Colonic mucosa (tissue), 4 donors: ENCODE data around the gene AREL1. TPM values are rescaled to one million over a fixed set of nuclear protein-coding genes. Genes with fewer than 3 reads are reported as not detected.

Source experiments
- DNase-seq: peaks from one replicate; pipeline ENCODE4 v3.0.0-alpha.2; 2020
- H3K27ac ChIP-seq: fragments of 200-600 bp; one replicate; pipeline ENCODE4 v1.8.0; 2021
- H3K27me3 ChIP-seq: fragments of 200-600 bp; one replicate; pipeline ENCODE4 v1.8.0; 2021
- H3K36me3 ChIP-seq: fragments of 200-600 bp; one replicate; pipeline ENCODE4 v1.8.0; 2021
- H3K4me1 ChIP-seq: fragments of 200-600 bp; one replicate; pipeline ENCODE4 v1.8.0; 2021; ENCODE audit warnings: mild to moderate bottlenecking
- H3K4me3 ChIP-seq: fragments of 200-600 bp; one replicate; pipeline ENCODE4 v1.8.0; 2021
- H3K9ac ChIP-seq, 2 donors: one replicate each; pipeline ENCODE4 v1.7.0; 2013; ENCODE audit warnings: control low read depth in 2 of 2, low read depth in 2 of 2, low read length in 2 of 2
- H3K9me3 ChIP-seq: fragments of 200-600 bp; one replicate; pipeline ENCODE4 v1.8.0; 2021
- CTCF ChIP-seq: fragments of 200-600 bp; IDR thresholded peaks from one replicate; pipeline ENCODE4 v1.8.0; 2022; ENCODE audit warnings: antibody characterized with exemption, mild to moderate bottlenecking
- intact Hi-C: fragments of 100-400 bp; cut with DNase I; formaldehyde crosslinking; loops from one replicate; pipeline ENCODE4 v1.14.1; 2022
- total RNA-seq, 2 donors: library from RNA; stranded (reverse); fragmentation: NEBNext Ultra II Directional in 1 of 2; extraction: Animal tissue kit (Norgen Biotek cat#: 25700) in 1 of 2; gene quantifications; one replicate each; pipeline ENCODE4 v1.2.1, GENCODE V29; 2021
- donor health status: healthy.
- donor health status: DM: no; HTN: no; CAD: no.
- donor health status: DM: no; HTN: no; CAD: no.

The AREL1 gene
- total RNA-seq, 2 donors from 2014 or later = 37.2 to 37.5 TPM

GRCh38 chr14:74669256-74669655 lies 43.6 kb downstream of the AREL1 start:
- Histone ChIP-seq H3K9ac (no peak overlapping the region), H3K36me3 (no peaks in the 10 kb centered on the region)
- intact Hi-C loops = no loop called here

GRCh38 chr14:74667758-74668157 lies 45.1 kb downstream of the AREL1 start:
- DNase-seq = no peak
- no peak overlapping the region for H3K4me3 ChIP-seq
- intact Hi-C loops = no loop called here
- H3K9me3 ChIP-seq = no peaks in the 10 kb centered on the region
- TF ChIP-seq CTCF = no peak
- H3K9ac ChIP-seq = no peak overlapping the region
- no peaks in the 10 kb centered on the region for H3K4me1 ChIP-seq
- H3K36me3 ChIP-seq = peaks cover 5% of the 10 kb centered on the region
- H3K27me3 ChIP-seq = no peaks in the 10 kb centered on the region
- H3K27ac ChIP-seq = no peak overlapping the region

More at GRCh38 chr14:74669256-74669655, 43.6 kb downstream of the AREL1 start:
- Histone ChIP-seq H3K9me3 (no peaks in the 10 kb centered on the region), H3K27me3 (no peaks in the 10 kb centered on the region), H3K4me3 (no peak overlapping the region), H3K4me1 (no peaks in the 10 kb centered on the region), H3K27ac (no peak overlapping the region)
- DNase-seq = no peak
- no peak for TF ChIP-seq CTCF

- no peaks in the 10 kb centered on the region for H3K4me1 ChIP-seq
- intact Hi-C loops = no loop called here
- no peak for TF ChIP-seq CTCF
- H3K9me3 ChIP-seq = no peaks in the 10 kb centered on the region
- H3K4me3 ChIP-seq = no peak overlapping the region
- H3K27ac ChIP-seq = no peak overlapping the region
- peaks cover 5% of the 10 kb centered on the region for H3K36me3 ChIP-seq
- DNase-seq = no peak
- H3K9ac ChIP-seq = no peak overlapping the region
- H3K27me3 ChIP-seq = no peaks in the 10 kb centered on the region
These were observed 48.2 kb downstream of the AREL1 start for GRCh38 chr14:74664717-74665116.

GRCh38 chr14:74663884-74664283 lies 49.0 kb downstream of the AREL1 start:
- no peak overlapping the region for H3K4me3 ChIP-seq
- H3K36me3 ChIP-seq = peaks cover 5% of the 10 kb centered on the region
- no peak for TF ChIP-seq CTCF
- H3K27me3 ChIP-seq = no peaks in the 10 kb centered on the region
- DNase-seq = no peak
- H3K9me3 ChIP-seq = no peaks in the 10 kb centered on the region
- no peak overlapping the region for H3K9ac ChIP-seq
- H3K27ac ChIP-seq = no peak overlapping the region
- H3K4me1 ChIP-seq = no peaks in the 10 kb centered on the region
- intact Hi-C loops = no loop called here

GRCh38 chr14:74661726-74662450 lies 51.0 kb downstream of the AREL1 start:
- TF ChIP-seq CTCF = no peak
- no peaks in the 10 kb centered on the region for H3K9me3 ChIP-seq
- H3K9ac ChIP-seq = no peak overlapping the region
- H3K36me3 ChIP-seq = peaks cover 5% of the 10 kb centered on the region
- DNase-seq = no peak
- no peaks in the 10 kb centered on the region for H3K27me3 ChIP-seq
- H3K4me3 ChIP-seq = no peak overlapping the region
- intact Hi-C loops = no loop called here
- H3K4me1 ChIP-seq = no peaks in the 10 kb centered on the region
- no peak overlapping the region for H3K27ac ChIP-seq
